ENCODE results near the gene NIP7.
A peak's percentile ranks its signal among the peaks of the same experiment; 100 is the strongest.

Gene NIP7

GRCh38 chr16:69373019-69373418 lies 33.4 kb downstream of the NIP7 start:
- Histone ChIP-seq H3K36me3 (ENCODE audit: control insufficient read depth in 1 of 2, insufficient read depth in 2 of 2, low read length in 2 of 2) (peaks cover 31 to 45% of the 10 kb centered on the region in 2 donors), H3K9me3 (ENCODE audit: control insufficient read depth in 1 of 2, low read length in 2 of 2) (no peaks in the 10 kb centered on the region), H3K4me1 (ENCODE audit: control insufficient read depth in 1 of 2, insufficient read depth in 2 of 2, low read length in 2 of 2) (no peaks in the 10 kb centered on the region), H3K27me3 (ENCODE audit: low read depth, low read length) (no peaks in the 10 kb centered on the region), H3K4me3 (ENCODE audit: low read depth in 1 of 2, low read length in 2 of 2) (no peak overlapping the region), H3K27ac (ENCODE audit: low read length) (no peak overlapping the region)

- Histone ChIP-seq H3K27me3 (ENCODE audit: low read depth, low read length) (no peaks in the 10 kb centered on the region), H3K9me3 (ENCODE audit: control insufficient read depth in 1 of 2, low read length in 2 of 2) (no peaks in the 10 kb centered on the region), H3K4me3 (ENCODE audit: low read depth in 1 of 2, low read length in 2 of 2) (no peak overlapping the region), H3K36me3 (ENCODE audit: control insufficient read depth in 1 of 2, insufficient read depth in 2 of 2, low read length in 2 of 2) (peaks cover 16 to 38% of the 10 kb centered on the region in 2 donors), H3K4me1 (ENCODE audit: control insufficient read depth in 1 of 2, insufficient read depth in 2 of 2, low read length in 2 of 2) (no peaks in the 10 kb centered on the region), H3K27ac (ENCODE audit: low read length) (no peak overlapping the region)
Observed at GRCh38 chr16:69376393-69377059, 37.0 kb downstream of the NIP7 start.

DNA sequence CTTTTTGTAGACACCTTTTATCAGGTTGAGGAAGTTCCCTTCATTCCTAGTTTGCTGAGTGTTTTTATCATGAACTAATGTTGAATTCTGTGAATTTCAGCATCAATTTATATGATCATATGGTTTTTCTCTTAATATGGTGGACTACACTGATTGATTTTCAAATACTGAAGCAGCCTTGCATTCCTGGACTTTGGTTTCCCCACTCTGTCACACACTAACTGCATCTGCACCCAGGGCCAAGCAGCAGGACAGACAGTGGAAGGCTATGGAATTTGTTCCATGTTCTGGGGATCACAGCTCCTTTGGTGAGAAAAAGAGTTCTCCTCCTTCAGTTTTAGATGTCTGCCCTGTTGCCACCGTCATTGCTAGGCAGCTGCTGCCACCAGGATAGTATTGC lies 38.5 kb downstream of the NIP7 start:
- Histone ChIP-seq H3K27me3 (ENCODE audit: low read depth, low read length) (no peaks in the 10 kb centered on the region), H3K4me3 (ENCODE audit: low read depth in 1 of 2, low read length in 2 of 2) (no peak overlapping the region), H3K9me3 (ENCODE audit: control insufficient read depth in 1 of 2, low read length in 2 of 2) (no peaks in the 10 kb centered on the region), H3K27ac (ENCODE audit: low read length) (no peak overlapping the region), H3K36me3 (ENCODE audit: control insufficient read depth in 1 of 2, insufficient read depth in 2 of 2, low read length in 2 of 2) (peaks cover 21 to 37% of the 10 kb centered on the region in 2 donors), H3K4me1 (ENCODE audit: control insufficient read depth in 1 of 2, insufficient read depth in 2 of 2, low read length in 2 of 2) (no peaks in the 10 kb centered on the region)

DNA sequence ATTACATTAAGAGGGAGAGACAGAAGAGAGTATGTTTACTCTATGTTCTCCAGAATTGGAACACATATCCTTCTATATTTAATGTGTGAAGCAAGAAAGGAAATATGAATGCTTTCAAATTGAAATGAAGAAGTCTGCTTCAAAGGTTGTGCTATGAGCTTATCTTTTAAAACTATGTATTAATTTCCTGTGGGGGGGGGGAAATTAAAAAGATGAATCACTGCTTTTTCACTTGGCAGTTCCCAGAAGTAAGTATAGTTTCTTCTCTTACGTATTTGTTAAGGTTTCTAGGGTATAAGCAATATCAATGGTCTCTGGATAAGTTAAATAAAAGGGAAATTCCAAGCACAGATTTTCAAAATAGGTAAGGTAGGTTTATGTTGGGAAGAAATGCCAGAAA lies 39.2 kb downstream of the NIP7 start:
- no peak overlapping the region for H3K4me3 ChIP-seq (ENCODE audit: low read depth in 1 of 2, low read length in 2 of 2)
- H3K9me3 ChIP-seq (ENCODE audit: control insufficient read depth in 1 of 2, low read length in 2 of 2) = no peaks in the 10 kb centered on the region
- peaks cover 20 to 43% of the 10 kb centered on the region in 2 donors for H3K36me3 ChIP-seq (ENCODE audit: control insufficient read depth in 1 of 2, insufficient read depth in 2 of 2, low read length in 2 of 2)
- H3K4me1 ChIP-seq (ENCODE audit: control insufficient read depth in 1 of 2, insufficient read depth in 2 of 2, low read length in 2 of 2) = peaks cover 0 to 3% of the 10 kb centered on the region in 2 donors
- no peak overlapping the region for H3K27ac ChIP-seq (ENCODE audit: low read length)
- no peaks in the 10 kb centered on the region for H3K27me3 ChIP-seq (ENCODE audit: low read depth, low read length)

- Histone ChIP-seq H3K4me1 (ENCODE audit: control insufficient read depth in 1 of 2, insufficient read depth in 2 of 2, low read length in 2 of 2) (peaks cover 6 to 12% of the 10 kb centered on the region in 2 donors), H3K27me3 (ENCODE audit: low read depth, low read length) (no peaks in the 10 kb centered on the region), H3K36me3 (ENCODE audit: control insufficient read depth in 1 of 2, insufficient read depth in 2 of 2, low read length in 2 of 2) (peaks cover 20 to 48% of the 10 kb centered on the region in 2 donors), H3K27ac (ENCODE audit: low read length) (no peak overlapping the region), H3K9me3 (ENCODE audit: control insufficient read depth in 1 of 2, low read length in 2 of 2) (no peaks in the 10 kb centered on the region), H3K4me3 (ENCODE audit: low read depth in 1 of 2, low read length in 2 of 2) (no peak overlapping the region)
Observed at GRCh38 chr16:69381231-69381630, 41.7 kb downstream of the NIP7 start.

- Histone ChIP-seq H3K4me3 (ENCODE audit: low read depth in 1 of 2, low read length in 2 of 2) (no peak overlapping the region), H3K27ac (ENCODE audit: low read length) (no peak overlapping the region), H3K4me1 (ENCODE audit: control insufficient read depth in 1 of 2, insufficient read depth in 2 of 2, low read length in 2 of 2) (peaks cover 6 to 12% of the 10 kb centered on the region in 2 donors), H3K9me3 (ENCODE audit: control insufficient read depth in 1 of 2, low read length in 2 of 2) (no peaks in the 10 kb centered on the region), H3K36me3 (ENCODE audit: control insufficient read depth in 1 of 2, insufficient read depth in 2 of 2, low read length in 2 of 2) (peaks cover 20 to 48% of the 10 kb centered on the region in 2 donors), H3K27me3 (ENCODE audit: low read depth, low read length) (no peaks in the 10 kb centered on the region)
Observed at GRCh38 chr16:69382421-69382820, 42.8 kb downstream of the NIP7 start.

- no peaks in the 10 kb centered on the region for H3K27me3 ChIP-seq (ENCODE audit: low read depth, low read length)
- peak overlapping the region; percentile 86 for H3K27ac ChIP-seq (ENCODE audit: low read length)
- H3K4me1 ChIP-seq (ENCODE audit: control insufficient read depth in 1 of 2, insufficient read depth in 2 of 2, low read length in 2 of 2) = peaks cover 6 to 12% of the 10 kb centered on the region in 2 donors
- no peaks in the 10 kb centered on the region for H3K9me3 ChIP-seq (ENCODE audit: control insufficient read depth in 1 of 2, low read length in 2 of 2)
- H3K36me3 ChIP-seq (ENCODE audit: control insufficient read depth in 1 of 2, insufficient read depth in 2 of 2, low read length in 2 of 2) = peaks cover 13 to 38% of the 10 kb centered on the region in 2 donors
- peak overlapping the region; percentile 68 to 71 for H3K4me3 ChIP-seq (ENCODE audit: low read depth in 1 of 2, low read length in 2 of 2)
Observed at GRCh38 chr16:69384974-69385373, 45.4 kb downstream of the NIP7 start.

GRCh38 chr16:69386596-69386995 lies 47.0 kb downstream of the NIP7 start:
- Histone ChIP-seq H3K4me1 (ENCODE audit: control insufficient read depth in 1 of 2, insufficient read depth in 2 of 2, low read length in 2 of 2) (peaks cover 6 to 12% of the 10 kb centered on the region in 2 donors), H3K27ac (ENCODE audit: low read length) (no peak overlapping the region), H3K27me3 (ENCODE audit: low read depth, low read length) (no peaks in the 10 kb centered on the region), H3K9me3 (ENCODE audit: control insufficient read depth in 1 of 2, low read length in 2 of 2) (no peaks in the 10 kb centered on the region), H3K4me3 (ENCODE audit: low read depth in 1 of 2, low read length in 2 of 2) (peak overlapping the region in 1 of 2 donors; percentile 68), H3K36me3 (ENCODE audit: control insufficient read depth in 1 of 2, insufficient read depth in 2 of 2, low read length in 2 of 2) (peaks cover 10 to 25% of the 10 kb centered on the region in 2 donors)

Data from muscle layer of duodenum (tissue), 2 donors.